Measurements from ENCODE around the gene WDR11.

- TF ChIP-seq POLR2A (IDR thresholded peaks at IDR 0.05; ENCODE audit: low read depth) (no peak), CTCF (IDR thresholded peaks at IDR 0.05) (no peak)
These were observed 48.2 kb upstream of the WDR11 start for GRCh38 chr10:120802935-120803334.

Measured in esophagus muscularis mucosa (tissue), 3 donors.